Vagina (tissue), 2 donors: Measurements from ENCODE around the gene FOXA1. TPM values are rescaled to one million over a fixed set of nuclear protein-coding genes. Genes with fewer than 3 reads are reported as not detected.

Source experiments
- DNase-seq, 2 donors: peaks; one replicate each; pipeline ENCODE4 v3.0.0-alpha.2; 2017; ENCODE audit errors: extremely low spot score in 2 of 2
- H3K27ac ChIP-seq: fragments of 200-600 bp; sonication (generic); one replicate; pipeline ENCODE4 v1.5.1; 2019
- H3K27me3 ChIP-seq: fragments of 200-600 bp; sonication (generic); one replicate; pipeline ENCODE4 v1.5.1; 2019
- H3K36me3 ChIP-seq, 2 donors: fragments of 200-600 bp; sonication (generic); one replicate each; pipeline ENCODE4 v1.5.1; 2017 to 2019
- H3K4me1 ChIP-seq: fragments of 200-600 bp; sonication (generic); one replicate; pipeline ENCODE4 v1.5.1; 2019
- H3K4me3 ChIP-seq, 2 donors: fragments of 200-600 bp; sonication (generic); 1 replicate in 1 of 2; 2 replicates in 1 of 2; pipeline ENCODE4 v1.5.1; 2016 to 2019
- H3K9me3 ChIP-seq: fragments of 200-600 bp; sonication (generic); one replicate; pipeline ENCODE4 v1.5.1; 2019
- CTCF ChIP-seq, 3 experiments: fragments of 450-650 bp in 2 of 3; fragments of 200-600 bp in 1 of 3; sonication (generic) in 1 of 3; IDR thresholded peaks; one replicate each; pipeline ENCODE4 v1.5.1; 2017 to 2019; ENCODE audit warnings: antibody characterized with exemption in 3 of 3, mild to moderate bottlenecking in 2 of 3, moderate library complexity in 2 of 3
- POLR2A ChIP-seq, 2 donors: fragments of 450-650 bp; IDR thresholded peaks; one replicate each; pipeline ENCODE4 v1.6.1; 2017; ENCODE audit warnings: antibody characterized with exemption in 2 of 2, mild to moderate bottlenecking in 2 of 2, moderate library complexity in 2 of 2
- POLR2AphosphoS5 ChIP-seq, 2 donors: sonication (generic); formaldehyde crosslinking; IDR thresholded peaks; one replicate each; pipeline ENCODE4 v1.9.0; 2017; ENCODE audit warnings: antibody characterized with exemption in 2 of 2, mild to moderate bottlenecking in 2 of 2, low read depth in 1 of 2; ENCODE audit not compliant: insufficient read depth in 1 of 2
- intact Hi-C: fragments of 100-400 bp; cut with DNase I; formaldehyde crosslinking; loops from one replicate; pipeline ENCODE4 v1.15.1; 2023
- total RNA-seq: library from RNA; depleted of rRNA; stranded (reverse); fragments of >200 nt; gene quantifications from one replicate; pipeline ENCODE4 v1.2.3, GENCODE V29; 2016

Gene FOXA1
- total RNA-seq, 1 donor from 2014 or later, result 11.5 TPM

GRCh38 chr14:37615582-37616289, 20.7 kb upstream of the FOXA1 start:
- intact Hi-C loops, result no loop called here
- no peak for TF ChIP-seq POLR2AphosphoS5 (IDR thresholded peaks at IDR 0.05; ENCODE audit: insufficient read depth in 1 of 2, low read depth in 1 of 2)
- no peak for DNase-seq

GRCh38 chr14:37610945-37611523, 16.0 kb upstream of the FOXA1 start:
- intact Hi-C loops, result no loop called here
- Histone ChIP-seq H3K36me3 (no peaks in the 10 kb centered on the region), H3K27me3 (no peaks in the 10 kb centered on the region), H3K9me3 (peaks cover 17% of the 10 kb centered on the region), H3K4me1 (no peaks in the 10 kb centered on the region), H3K4me3 (no peak overlapping the region), H3K27ac (no peak overlapping the region)
- no peak for DNase-seq
- TF ChIP-seq POLR2AphosphoS5 (IDR thresholded peaks at IDR 0.05; ENCODE audit: insufficient read depth in 1 of 2, low read depth in 1 of 2), result no peak
- no peak for TF ChIP-seq CTCF (IDR thresholded peaks at IDR 0.05)
- no peak for TF ChIP-seq POLR2A (IDR thresholded peaks at IDR 0.05)

More at GRCh38 chr14:37615582-37616289, 20.7 kb upstream of the FOXA1 start:
- Histone ChIP-seq H3K9me3 (peaks cover 17% of the 10 kb centered on the region), H3K4me3 (no peak overlapping the region), H3K36me3 (no peaks in the 10 kb centered on the region), H3K27ac (no peak overlapping the region), H3K4me1 (no peaks in the 10 kb centered on the region), H3K27me3 (no peaks in the 10 kb centered on the region)

- no peak overlapping the region for H3K27ac ChIP-seq
- intact Hi-C loops, result no loop called here
Measured at GRCh38 chr14:37608649-37609048, 13.6 kb upstream of the FOXA1 start.

GRCh38 chr14:37606678-37607077, 11.6 kb upstream of the FOXA1 start:
- Histone ChIP-seq H3K9me3 (no peaks in the 10 kb centered on the region), H3K4me1 (no peaks in the 10 kb centered on the region), H3K4me3 (no peak overlapping the region), H3K36me3 (no peaks in the 10 kb centered on the region), H3K27ac (no peak overlapping the region), H3K27me3 (no peaks in the 10 kb centered on the region)
- no peak for DNase-seq
- intact Hi-C loops, result no loop called here
- TF ChIP-seq CTCF (IDR thresholded peaks at IDR 0.05) (no peak), POLR2A (IDR thresholded peaks at IDR 0.05) (no peak), POLR2AphosphoS5 (IDR thresholded peaks at IDR 0.05; ENCODE audit: insufficient read depth in 1 of 2, low read depth in 1 of 2) (no peak)

More at GRCh38 chr14:37608649-37609048, 13.6 kb upstream of the FOXA1 start:
- Histone ChIP-seq H3K27me3 (no peaks in the 10 kb centered on the region), H3K9me3 (no peaks in the 10 kb centered on the region), H3K36me3 (no peaks in the 10 kb centered on the region), H3K4me3 (no peak overlapping the region), H3K4me1 (no peaks in the 10 kb centered on the region)
- TF ChIP-seq POLR2A (IDR thresholded peaks at IDR 0.05) (no peak), CTCF (IDR thresholded peaks at IDR 0.05) (no peak)
- DNase-seq, result no peak

- Histone ChIP-seq H3K36me3 (no peaks in the 10 kb centered on the region), H3K9me3 (no peaks in the 10 kb centered on the region), H3K27ac (no peak overlapping the region), H3K4me3 (no peak overlapping the region), H3K4me1 (peaks cover 15% of the 10 kb centered on the region), H3K27me3 (peaks cover 17% of the 10 kb centered on the region)
- no peak for TF ChIP-seq POLR2A (IDR thresholded peaks at IDR 0.05)
- no peak for TF ChIP-seq POLR2AphosphoS5 (IDR thresholded peaks at IDR 0.05; ENCODE audit: insufficient read depth in 1 of 2, low read depth in 1 of 2)
- no peak for TF ChIP-seq CTCF (IDR thresholded peaks at IDR 0.05)
- intact Hi-C loops, result no loop called here
- DNase-seq, result no peak
Measured at GRCh38 chr14:37603688-37604251, 8.7 kb upstream of the FOXA1 start.
